IMR-90 (cell line): ENCODE measurements around the gene EPHA6. TPM values are rescaled to one million over a fixed set of nuclear protein-coding genes. Genes with fewer than 3 reads are reported as not detected.

Source experiments
- ATAC-seq: fragments of 200-7000 bp; cut with Tn5 transposase; 2 replicates; pipeline ENCODE4 v1.9.1; 2020; ENCODE audit warnings: low read depth, mild to moderate bottlenecking, moderate library complexity
- BruUV-seq: library from RNA; stranded (reverse); fragments of 400-500 nt; replicated peaks from 2 replicates; lab custom pipeline; 2021; lab: Mats Ljungman, UMichigan
- CTCF ChIA-PET: fragments of 300-600 bp; formaldehyde crosslinking; extraction: SDS; loops from one replicate; lab custom pipeline; 2021; ENCODE audit warnings: antibody characterized with exemption; lab: Yijun Ruan, JAX
- POLR2A ChIA-PET: fragments of 300-600 bp; sonication (Branson Sonifier 250); formaldehyde crosslinking; loops from one replicate; lab custom pipeline; 2022; ENCODE audit warnings: antibody characterized with exemption; ENCODE audit not compliant: unreplicated experiment; lab: Charles Lee
- DNase-seq: peaks from one replicate; pipeline ENCODE4 v3.0.0; 2013
- H2AFZ ChIP-seq: replicated peaks from 2 replicates; pipeline ENCODE3; 2013; ENCODE audit warnings: low read length, mild to moderate bottlenecking; ENCODE audit not compliant: poor library complexity
- H2AK5ac ChIP-seq: 2 replicates; pipeline ENCODE4 v1.6.1; 2013; ENCODE audit warnings: low read depth, low read length, inconsistent platforms
- H2AK9ac ChIP-seq: replicated peaks from 2 replicates; pipeline ENCODE3; 2013; ENCODE audit warnings: mild to moderate bottlenecking, low read depth, low read length, moderate library complexity; ENCODE audit not compliant: poor library complexity
- H2BK120ac ChIP-seq: 2 replicates; pipeline ENCODE4 v1.6.1; 2013; ENCODE audit warnings: low read depth, low read length, inconsistent platforms
- H2BK15ac ChIP-seq: 3 replicates; pipeline ENCODE4 v1.6.1; 2013; ENCODE audit warnings: low read depth, low read length, inconsistent platforms
- H2BK20ac ChIP-seq: 2 replicates; pipeline ENCODE4 v1.6.1; 2013; ENCODE audit warnings: low read depth, mild to moderate bottlenecking, inconsistent platforms, low read length, moderate library complexity
- H2BK5ac ChIP-seq: 2 replicates; pipeline ENCODE4 v1.6.1; 2013; ENCODE audit warnings: mild to moderate bottlenecking, low read depth, low read length, inconsistent platforms; ENCODE audit not compliant: poor library complexity, severe bottlenecking
- H3K14ac ChIP-seq: replicated peaks from 2 replicates; pipeline ENCODE4 v1.6.1; 2013; ENCODE audit warnings: low read depth, low read length, inconsistent platforms
- H3K18ac ChIP-seq: 2 replicates; pipeline ENCODE4 v1.6.1; 2013; ENCODE audit warnings: low read depth, low read length, control low read depth
- H3K23ac ChIP-seq: 2 replicates; pipeline ENCODE4 v1.6.1; 2013; ENCODE audit warnings: low read depth, low read length, inconsistent platforms
- H3K27ac ChIP-seq: 2 replicates; pipeline ENCODE4 v1.5.1; 2013; ENCODE audit warnings: mild to moderate bottlenecking, control low read depth, low read length; ENCODE audit not compliant: insufficient read depth
- H3K27me3 ChIP-seq: 2 replicates; pipeline ENCODE4 v1.6.1; 2013; ENCODE audit warnings: low read length; ENCODE audit not compliant: control insufficient read depth, insufficient read depth
- H3K36me3 ChIP-seq: 2 replicates; pipeline ENCODE4 v1.6.1; 2013; ENCODE audit warnings: low read length, mixed read lengths; ENCODE audit not compliant: control insufficient read depth, insufficient read depth
- H3K4ac ChIP-seq: 2 replicates; pipeline ENCODE4 v1.6.1; 2013; ENCODE audit warnings: low read depth, low read length, inconsistent platforms
- H3K4me1 ChIP-seq: 2 replicates; pipeline ENCODE4 v1.6.1; 2013; ENCODE audit warnings: low read length, mixed read lengths; ENCODE audit not compliant: control insufficient read depth, insufficient read depth
- H3K4me2 ChIP-seq: 2 replicates; pipeline ENCODE4 v1.6.1; 2013; ENCODE audit warnings: low read depth, mild to moderate bottlenecking, control low read depth, low read length, moderate library complexity
- H3K4me3 ChIP-seq: 2 replicates; pipeline ENCODE4 v1.5.1; 2013; ENCODE audit warnings: low read depth, mild to moderate bottlenecking, control low read depth, low read length, moderate library complexity; ENCODE audit not compliant: insufficient read depth
- H3K56ac ChIP-seq: 2 replicates; pipeline ENCODE4 v1.6.1; 2013; ENCODE audit warnings: low read length, inconsistent platforms; ENCODE audit not compliant: insufficient read depth; ENCODE audit errors: extremely low read depth
- H3K79me1 ChIP-seq, 2 experiments: 2 replicates each; pipeline ENCODE4 v1.6.1; 2013; ENCODE audit warnings: low read length in 2 of 2, inconsistent platforms in 1 of 2, low read depth in 1 of 2
- H3K9ac ChIP-seq: 2 replicates; pipeline ENCODE4 v1.6.1; 2013; ENCODE audit warnings: low read depth, low read length, control low read depth
- H3K9me1 ChIP-seq: 2 replicates; pipeline ENCODE4 v1.6.1; 2013; ENCODE audit warnings: low read length, inconsistent platforms; ENCODE audit not compliant: insufficient read depth
- H3K9me3 ChIP-seq: 2 replicates; pipeline ENCODE4 v1.6.1; 2013; ENCODE audit warnings: low read length; ENCODE audit not compliant: control insufficient read depth, insufficient read depth
- H4K20me1 ChIP-seq: 2 replicates; pipeline ENCODE4 v1.6.1; 2013; ENCODE audit warnings: low read length, inconsistent platforms; ENCODE audit not compliant: insufficient read depth
- H4K5ac ChIP-seq: 2 replicates; pipeline ENCODE4 v1.6.1; 2013; ENCODE audit warnings: mild to moderate bottlenecking, low read depth, low read length, control low read depth
- H4K8ac ChIP-seq, 2 experiments: 2 replicates each; pipeline ENCODE4 v1.6.1; 2013; ENCODE audit warnings: low read depth in 2 of 2, low read length in 2 of 2, control low read depth in 1 of 2, inconsistent platforms in 1 of 2
- H4K91ac ChIP-seq: 2 replicates; pipeline ENCODE4 v1.6.1; 2013; ENCODE audit warnings: low read depth, low read length, inconsistent platforms; ENCODE audit not compliant: insufficient read depth
- MXI1 ChIP-seq: IDR thresholded peaks from 2 replicates; pipeline ENCODE4 v1.6.1; 2012; ENCODE audit warnings: low read depth, mild to moderate bottlenecking, low read length, moderate library complexity, borderline replicate concordance
- WGBS, 2 experiments: methylation state at CpG; one replicate each; pipeline versions ENCODE4 v1.1.5 to v1.1.7; 2013; ENCODE audit warnings: missing lambda C conversion rate in 2 of 2; ENCODE audit not compliant: insufficient read length in 1 of 2; ENCODE audit errors: extremely low coverage in 2 of 2; 5-methylcytosine and 5-hydroxymethylcytosine counted together
- dilution Hi-C: fragments of 300-500 bp; cut with HindIII; formaldehyde crosslinking; loops from one replicate; pipeline ENCODE4 v1.14.3; 2018; ENCODE audit warnings: low sequenced_read_pairs; ENCODE audit not compliant: unreplicated experiment
- in situ Hi-C: fragments of 300-500 bp; cut with MboI; formaldehyde crosslinking; loops from 3 replicates; pipeline ENCODE4 v1.14.3; 2019; ENCODE audit warnings: low sequenced_read_pairs, inconsistent platforms, mixed read lengths
- intact Hi-C: fragments of 100-400 bp; cut with micrococcal nuclease; formaldehyde crosslinking; loops from 2 replicates; pipeline ENCODE4 v1.10.0; 2022
- polyA plus RNA-seq, 3 experiments: library from polyadenylated mRNA; depleted of rRNA; stranded (reverse); fragments of >200 nt; gene quantifications; 2 replicates each; pipeline ENCODE4 v1.2.3, GENCODE V29; 2012; ENCODE audit warnings: low replicate concordance in 1 of 3
- total RNA-seq: library from RNA; depleted of rRNA; stranded (reverse); fragments of >200 nt; gene quantifications from 2 replicates; pipeline ENCODE4 v1.2.3, GENCODE V29; 2012
- TF ChIP-seq, protein P1 (sequence below): fragments of 150-350 bp; IDR thresholded peaks from 2 replicates; pipeline ENCODE4 v1.6.1; 2016; ENCODE audit warnings: low read depth, mild to moderate bottlenecking, low read length, moderate library complexity, borderline replicate concordance

Gene EPHA6
- total and polyA plus RNA-seq, 2 of the 4 experiments (the other 2 are of a cell fraction), result not detected

DNA sequence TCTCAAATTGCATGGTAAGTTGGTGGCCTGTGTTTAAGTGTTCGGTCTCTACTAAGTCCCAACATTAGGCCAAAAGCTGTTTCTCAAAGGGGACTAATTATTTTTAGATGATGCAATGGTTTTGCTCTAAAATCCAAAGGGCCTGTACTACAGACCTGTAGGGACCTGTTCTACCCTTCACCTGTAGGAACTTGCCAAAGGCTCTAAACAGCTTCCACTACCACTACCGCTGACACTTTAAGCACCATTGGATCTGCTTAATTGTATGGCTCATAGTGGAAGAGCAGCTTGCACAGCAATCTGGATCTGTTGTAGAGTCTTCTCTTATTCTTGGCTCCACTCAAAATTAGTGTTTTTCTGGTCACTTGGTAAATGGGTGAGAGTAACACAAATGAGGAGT, 346.8 kb downstream of the EPHA6 start:
- no peak overlapping the region for H2BK20ac ChIP-seq
- in situ Hi-C loops, result no loop called here
- DNase-seq, result no peak
- no peak overlapping the region for H4K8ac ChIP-seq
- no CpG with 5 or more reads among the region's 2 CpGs for WGBS, 2 experiments
- no peaks in the 10 kb centered on the region for H4K20me1 ChIP-seq
- H2AK9ac ChIP-seq, result no peak overlapping the region
- CTCF ChIA-PET, result no interaction called here
- ATAC-seq, result no peak
- no peak overlapping the region for H2BK15ac ChIP-seq
- H3K27ac ChIP-seq, result no peak overlapping the region
- POLR2A ChIA-PET, result no interaction called here
- H3K4me3 ChIP-seq, result no peak overlapping the region
- H3K4ac ChIP-seq, result no peak overlapping the region
- no peaks in the 10 kb centered on the region for H3K4me1 ChIP-seq
- no peaks in the 10 kb centered on the region for H3K79me1 ChIP-seq
- H4K5ac ChIP-seq, result no peak overlapping the region
- no peak overlapping the region for H3K14ac ChIP-seq
- H2BK120ac ChIP-seq, result no peak overlapping the region
- H4K91ac ChIP-seq, result no peak overlapping the region
- 0 out of 2 replicates have a peak, but pooled peaks cover 4% of the 10 kb centered on the region for H3K9me3 ChIP-seq
- H3K9ac ChIP-seq, result no peak overlapping the region
- H2AK5ac ChIP-seq, result no peak overlapping the region
- H2BK5ac ChIP-seq, result no peak overlapping the region
- no TSS peak for BruUV-seq
- no peaks in the 10 kb centered on the region for H3K9me1 ChIP-seq
- no peaks in the 10 kb centered on the region for H3K36me3 ChIP-seq
- dilution Hi-C loops, result no loop called here
- H3K4me2 ChIP-seq, result no peak overlapping the region
- H3K56ac ChIP-seq, result no peak overlapping the region
- H2AFZ ChIP-seq, result no peak overlapping the region
- intact Hi-C loops, result no loop called here
- no peak overlapping the region for H3K23ac ChIP-seq
- no peaks in the 10 kb centered on the region for H3K27me3 ChIP-seq
- TF ChIP-seq, protein P1, sequence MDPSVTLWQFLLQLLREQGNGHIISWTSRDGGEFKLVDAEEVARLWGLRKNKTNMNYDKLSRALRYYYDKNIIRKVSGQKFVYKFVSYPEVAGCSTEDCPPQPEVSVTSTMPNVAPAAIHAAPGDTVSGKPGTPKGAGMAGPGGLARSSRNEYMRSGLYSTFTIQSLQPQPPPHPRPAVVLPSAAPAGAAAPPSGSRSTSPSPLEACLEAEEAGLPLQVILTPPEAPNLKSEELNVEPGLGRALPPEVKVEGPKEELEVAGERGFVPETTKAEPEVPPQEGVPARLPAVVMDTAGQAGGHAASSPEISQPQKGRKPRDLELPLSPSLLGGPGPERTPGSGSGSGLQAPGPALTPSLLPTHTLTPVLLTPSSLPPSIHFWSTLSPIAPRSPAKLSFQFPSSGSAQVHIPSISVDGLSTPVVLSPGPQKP, result no peak
- TF ChIP-seq MXI1, result no peak
- no peak overlapping the region for H3K18ac ChIP-seq
